ENCODE measurements around the gene SLC41A3. TPM values are rescaled to one million over a fixed set of nuclear protein-coding genes. Genes with fewer than 3 reads are reported as not detected.

The SLC41A3 gene
- polyA plus RNA-seq, 2 of the 4 experiments (the other 2 are of a cell fraction) = 18.9 to 24.2 TPM

DNA sequence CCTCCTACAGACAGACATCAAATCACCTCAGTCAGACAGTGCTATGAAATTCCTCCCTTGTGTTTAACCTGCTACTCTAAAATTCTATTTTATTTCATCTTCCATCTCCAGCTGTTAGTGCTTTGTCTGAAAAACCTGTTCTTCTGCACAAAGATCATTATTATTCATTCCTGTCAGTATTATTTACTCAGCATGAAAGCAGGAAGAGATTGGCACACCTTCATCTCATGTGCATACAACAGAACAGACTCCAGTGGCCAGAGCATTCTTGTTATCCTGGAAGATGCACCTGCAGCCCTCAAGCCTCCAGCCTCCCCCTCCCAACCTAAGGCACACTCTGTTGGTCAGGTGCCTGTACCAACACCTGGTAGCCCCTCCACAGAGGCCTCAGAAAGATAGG lies 116.8 kb downstream of the SLC41A3 start:
- ChIA-PET POLR2A (no interaction called here), CTCF (interaction anchor here (0.5 kb wide), 1 partner anchor 987 kb away, joined by 3 read pairs; no protein-coding TSS in a partner anchor)
- TF ChIP-seq, protein P1, sequence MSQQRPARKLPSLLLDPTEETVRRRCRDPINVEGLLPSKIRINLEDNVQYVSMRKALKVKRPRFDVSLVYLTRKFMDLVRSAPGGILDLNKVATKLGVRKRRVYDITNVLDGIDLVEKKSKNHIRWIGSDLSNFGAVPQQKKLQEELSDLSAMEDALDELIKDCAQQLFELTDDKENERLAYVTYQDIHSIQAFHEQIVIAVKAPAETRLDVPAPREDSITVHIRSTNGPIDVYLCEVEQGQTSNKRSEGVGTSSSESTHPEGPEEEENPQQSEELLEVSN (IDR thresholded peaks at IDR 0.05; ENCODE audit: borderline replicate concordance, low read depth) = no peak
- TF ChIP-seq RAD21 (conservative IDR thresholded peaks at IDR 0.05 in 1 of 2, IDR thresholded peaks at IDR 0.05 in 1 of 2) (no peak), FOSB (CRISPR knock-in tag; IDR thresholded peaks at IDR 0.05) (no peak), CHD4 (IDR thresholded peaks at IDR 0.05; ENCODE audit: borderline replicate concordance) (no peak), HOXA7 (CRISPR knock-in tag; IDR thresholded peaks at IDR 0.05) (no peak), CEBPB (IDR thresholded peaks at IDR 0.05) (no peak), HDAC2 (IDR thresholded peaks at IDR 0.05) (no peak), HOXB13 (CRISPR knock-in tag; IDR thresholded peaks at IDR 0.05; ENCODE audit: low read depth) (no peak), ZNF302 (CRISPR knock-in tag; IDR thresholded peaks at IDR 0.05) (no peak), EHMT2 (IDR thresholded peaks at IDR 0.05; ENCODE audit: low read depth) (no peak), RNF2 (IDR thresholded peaks at IDR 0.05; ENCODE audit: borderline replicate concordance, low read depth) (no peak), FOXS1 (CRISPR knock-in tag; IDR thresholded peaks at IDR 0.05) (no peak), JUNB (IDR thresholded peaks at IDR 0.05) (no peak), ZFP36 (IDR thresholded peaks at IDR 0.05; ENCODE audit: borderline replicate concordance, partially characterized antibody) (no peak), TP53 (CRISPR knock-in tag; IDR thresholded peaks at IDR 0.05) (no peak), POLR2AphosphoS2 (conservative IDR thresholded peaks at IDR 0.05; ENCODE audit: low read length) (no peak), JUN (IDR thresholded peaks at IDR 0.05) (no peak)
- TF ChIP-seq, protein P2, sequence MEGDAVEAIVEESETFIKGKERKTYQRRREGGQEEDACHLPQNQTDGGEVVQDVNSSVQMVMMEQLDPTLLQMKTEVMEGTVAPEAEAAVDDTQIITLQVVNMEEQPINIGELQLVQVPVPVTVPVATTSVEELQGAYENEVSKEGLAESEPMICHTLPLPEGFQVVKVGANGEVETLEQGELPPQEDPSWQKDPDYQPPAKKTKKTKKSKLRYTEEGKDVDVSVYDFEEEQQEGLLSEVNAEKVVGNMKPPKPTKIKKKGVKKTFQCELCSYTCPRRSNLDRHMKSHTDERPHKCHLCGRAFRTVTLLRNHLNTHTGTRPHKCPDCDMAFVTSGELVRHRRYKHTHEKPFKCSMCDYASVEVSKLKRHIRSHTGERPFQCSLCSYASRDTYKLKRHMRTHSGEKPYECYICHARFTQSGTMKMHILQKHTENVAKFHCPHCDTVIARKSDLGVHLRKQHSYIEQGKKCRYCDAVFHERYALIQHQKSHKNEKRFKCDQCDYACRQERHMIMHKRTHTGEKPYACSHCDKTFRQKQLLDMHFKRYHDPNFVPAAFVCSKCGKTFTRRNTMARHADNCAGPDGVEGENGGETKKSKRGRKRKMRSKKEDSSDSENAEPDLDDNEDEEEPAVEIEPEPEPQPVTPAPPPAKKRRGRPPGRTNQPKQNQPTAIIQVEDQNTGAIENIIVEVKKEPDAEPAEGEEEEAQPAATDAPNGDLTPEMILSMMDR (IDR thresholded peaks at IDR 0.05) = no peak
- TF ChIP-seq, protein P3, sequence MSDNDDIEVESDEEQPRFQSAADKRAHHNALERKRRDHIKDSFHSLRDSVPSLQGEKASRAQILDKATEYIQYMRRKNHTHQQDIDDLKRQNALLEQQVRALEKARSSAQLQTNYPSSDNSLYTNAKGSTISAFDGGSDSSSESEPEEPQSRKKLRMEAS (IDR thresholded peaks at IDR 0.05) = no peak
- H3K4me2 ChIP-seq = no peak overlapping the region
- ATAC-seq = no peak
- H3K27ac ChIP-seq = no peak overlapping the region
- no peak for FAIRE-seq
- no peak for DNase-seq (ENCODE audit: low read depth in 1 of 2, low spot score in 1 of 2)
- H3K9me3 ChIP-seq = no peaks in the 10 kb centered on the region; the same call in 2 of the 3 replicates
- no peak overlapping the region for H3K4me3 ChIP-seq
- H3K4me1 ChIP-seq = no peaks in the 10 kb centered on the region

DNA sequence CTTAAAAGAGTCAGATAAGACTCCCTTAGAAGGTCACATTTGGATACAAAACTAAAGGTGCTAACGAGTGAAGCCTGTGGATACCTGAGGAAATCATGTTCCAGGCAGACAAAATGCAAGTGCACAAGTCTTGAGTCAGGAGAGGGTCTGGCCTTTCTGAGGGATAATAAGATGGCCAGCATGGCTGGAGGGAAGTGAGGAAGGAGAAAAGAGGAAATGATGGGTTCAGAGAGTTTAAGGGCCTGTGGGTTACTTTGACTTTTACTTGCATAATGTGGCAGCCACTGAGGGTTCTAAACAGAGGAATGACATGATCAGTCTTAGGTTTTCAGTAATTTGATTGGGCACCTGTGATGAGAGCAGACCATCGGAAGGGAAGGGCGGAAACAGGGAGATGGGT lies 118.4 kb downstream of the SLC41A3 start:
- POLR2A ChIA-PET = no interaction called here
- CTCF ChIA-PET = no interaction called here
- 55% methylated on average over 3 of the region's 3 CpGs for WGBS (ENCODE audit: missing lambda C conversion rate)

More for the DNA sequence above, 118.4 kb downstream of the SLC41A3 start:
- Histone ChIP-seq H3K4me1 (no peaks in the 10 kb centered on the region), H3K27ac (no peak overlapping the region), H3K4me3 (no peak overlapping the region), H3K4me2 (no peak overlapping the region), H3K9me3 (no peaks in the 10 kb centered on the region; the same call in 2 of the 3 replicates)
- ATAC-seq (no peak), FAIRE-seq (no peak), DNase-seq (ENCODE audit: low read depth in 1 of 2, low spot score in 1 of 2) (no peak)
- TF ChIP-seq, protein P4, sequence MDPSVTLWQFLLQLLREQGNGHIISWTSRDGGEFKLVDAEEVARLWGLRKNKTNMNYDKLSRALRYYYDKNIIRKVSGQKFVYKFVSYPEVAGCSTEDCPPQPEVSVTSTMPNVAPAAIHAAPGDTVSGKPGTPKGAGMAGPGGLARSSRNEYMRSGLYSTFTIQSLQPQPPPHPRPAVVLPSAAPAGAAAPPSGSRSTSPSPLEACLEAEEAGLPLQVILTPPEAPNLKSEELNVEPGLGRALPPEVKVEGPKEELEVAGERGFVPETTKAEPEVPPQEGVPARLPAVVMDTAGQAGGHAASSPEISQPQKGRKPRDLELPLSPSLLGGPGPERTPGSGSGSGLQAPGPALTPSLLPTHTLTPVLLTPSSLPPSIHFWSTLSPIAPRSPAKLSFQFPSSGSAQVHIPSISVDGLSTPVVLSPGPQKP (IDR thresholded peaks at IDR 0.05; ENCODE audit: low read depth, low read length) = no peak
- TF ChIP-seq, protein P5, sequence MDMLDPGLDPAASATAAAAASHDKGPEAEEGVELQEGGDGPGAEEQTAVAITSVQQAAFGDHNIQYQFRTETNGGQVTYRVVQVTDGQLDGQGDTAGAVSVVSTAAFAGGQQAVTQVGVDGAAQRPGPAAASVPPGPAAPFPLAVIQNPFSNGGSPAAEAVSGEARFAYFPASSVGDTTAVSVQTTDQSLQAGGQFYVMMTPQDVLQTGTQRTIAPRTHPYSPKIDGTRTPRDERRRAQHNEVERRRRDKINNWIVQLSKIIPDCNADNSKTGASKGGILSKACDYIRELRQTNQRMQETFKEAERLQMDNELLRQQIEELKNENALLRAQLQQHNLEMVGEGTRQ (IDR thresholded peaks at IDR 0.05) = no peak
